Activated CD4-positive, alpha-beta memory T cell treated with anti-CD3 and anti-CD28 coated beads, Interleukin-2, amount 10 ng/mL, durations not matched to agents 7 days and 5 days (primary cell): Measurements from ENCODE around the gene CPT1B. TPM values are rescaled to one million over a fixed set of nuclear protein-coding genes. Genes with fewer than 3 reads are reported as not detected.

Experiments used
- CTCF ChIA-PET: fragments of 350-600 bp; sonication (Branson Sonifier 250); formaldehyde crosslinking; loops from one replicate; lab custom pipeline; 2021; ENCODE audit warnings: antibody characterized with exemption, inconsistent platforms; lab: Charles Lee
- POLR2A ChIA-PET: fragments of 350-600 bp; sonication (Branson Sonifier 250); formaldehyde crosslinking; loops from one replicate; lab custom pipeline; 2021; ENCODE audit warnings: antibody characterized with exemption; lab: Charles Lee
- DNase-seq: peaks from one replicate; pipeline ENCODE4 v3.0.0-alpha.2; 2020
- H3K27ac Mint-ChIP-seq: one replicate; pipeline ENCODE4 v1.8.0; 2021; ENCODE audit warnings: mild to moderate bottlenecking, mixed read lengths
- H3K27me3 Mint-ChIP-seq: one replicate; pipeline ENCODE4 v1.8.0; 2021; ENCODE audit warnings: mixed read lengths
- H3K36me3 Mint-ChIP-seq: one replicate; pipeline ENCODE4 v1.8.0; 2021; ENCODE audit warnings: low read depth, mixed read lengths
- H3K4me1 Mint-ChIP-seq: one replicate; pipeline ENCODE4 v1.8.0; 2021; ENCODE audit warnings: mixed read lengths
- H3K4me3 Mint-ChIP-seq: one replicate; pipeline ENCODE4 v1.8.0; 2021; ENCODE audit warnings: mild to moderate bottlenecking, mixed read lengths
- H3K9me3 Mint-ChIP-seq: one replicate; pipeline ENCODE4 v1.8.0; 2021; ENCODE audit warnings: mixed read lengths
- total RNA-seq, 2 experiments: library from RNA; stranded (reverse); gene quantifications; one replicate each; pipeline ENCODE4 v1.2.3, GENCODE V29; 2021

Gene CPT1B
- total RNA-seq, 2 experiments from 2014 or later = 60.8 to 60.9 TPM

GRCh38 chr22:50600538-50600937 lies 22.3 kb upstream of the CPT1B start, which contains the start of gene MAPK8IP2:
Gene MAPK8IP2, plus strand, starts transcription at chr22:50600793. Its CDS starts 26 bp downstream, at chr22:50600819.
- Mint-ChIP-seq H3K9me3 (no peaks in the 10 kb centered on the region), H3K4me1 (peaks cover 11% of the 10 kb centered on the region), H3K27me3 (peaks cover 38% of the 10 kb centered on the region), H3K27ac (no peak within 1 kb of the TSS), H3K4me3 (peak within 1 kb of the TSS; percentile 58), H3K36me3 (no peaks in the 10 kb centered on the region)
- ChIA-PET CTCF (no interaction called here), POLR2A (interaction anchor here (0.8 to 1.0 kb wide), 2 partner anchors 18 to 75 kb away, joined by 3 to 5 read pairs; partner anchors contain the start of genes CHKB and SCO2)
- DNase-seq = no peak

GRCh38 chr22:50599816-50600455 lies 21.7 kb upstream of the CPT1B start:
- DNase-seq = peak; percentile 70
- H3K4me3 Mint-ChIP-seq = peak overlapping the region; percentile 48
- H3K27ac Mint-ChIP-seq = no peak overlapping the region
- H3K27me3 Mint-ChIP-seq = peaks cover 35% of the 10 kb centered on the region
- peaks cover 11% of the 10 kb centered on the region for H3K4me1 Mint-ChIP-seq
- no peaks in the 10 kb centered on the region for H3K9me3 Mint-ChIP-seq
- ChIA-PET POLR2A (interaction anchor here (0.7 to 1.0 kb wide), 3 partner anchors 17 to 74 kb away, joined by 3 to 6 read pairs (median 5); partner anchors contain the start of genes CHKB and SCO2), CTCF (no interaction called here)
- no peaks in the 10 kb centered on the region for H3K36me3 Mint-ChIP-seq

- ChIA-PET CTCF (interaction anchor here (0.6 kb wide), 1 partner anchor 139 kb away, joined by 3 read pairs; no protein-coding TSS in a partner anchor), POLR2A (no interaction called here)
- Mint-ChIP-seq H3K4me3 (no peak overlapping the region), H3K27me3 (peaks cover 22% of the 10 kb centered on the region), H3K4me1 (peaks cover 9% of the 10 kb centered on the region), H3K36me3 (no peaks in the 10 kb centered on the region), H3K9me3 (no peaks in the 10 kb centered on the region), H3K27ac (no peak overlapping the region)
- no peak for DNase-seq
These were observed 18.9 kb upstream of the CPT1B start for GRCh38 chr22:50597097-50597496.

- H3K36me3 Mint-ChIP-seq = no peaks in the 10 kb centered on the region
- DNase-seq = no peak
- H3K9me3 Mint-ChIP-seq = no peaks in the 10 kb centered on the region
- H3K27ac Mint-ChIP-seq = no peak overlapping the region
- H3K4me3 Mint-ChIP-seq = no peak overlapping the region
- peaks cover 5% of the 10 kb centered on the region for H3K4me1 Mint-ChIP-seq
- peaks cover 14% of the 10 kb centered on the region for H3K27me3 Mint-ChIP-seq
- POLR2A ChIA-PET = interaction anchor here (0.9 kb wide), 1 partner anchor 39 kb away, joined by 3 read pairs; no protein-coding TSS in a partner anchor
- CTCF ChIA-PET = interaction anchor here (0.6 kb wide), 1 partner anchor 11 kb away, joined by 3 read pairs; no protein-coding TSS in a partner anchor
These were observed 17.0 kb upstream of the CPT1B start for GRCh38 chr22:50595189-50595588.

GRCh38 chr22:50587407-50587806 lies 9.2 kb upstream of the CPT1B start:
- Mint-ChIP-seq H3K27ac (no peak overlapping the region), H3K4me3 (no peak overlapping the region), H3K36me3 (no peaks in the 10 kb centered on the region), H3K4me1 (peaks cover 7% of the 10 kb centered on the region), H3K9me3 (no peaks in the 10 kb centered on the region), H3K27me3 (peaks cover 1% of the 10 kb centered on the region)
- no peak for DNase-seq
- ChIA-PET CTCF (no interaction called here), POLR2A (no interaction called here)

- no peak overlapping the region for H3K27ac Mint-ChIP-seq
- no peak for DNase-seq
- peaks cover 1% of the 10 kb centered on the region for H3K27me3 Mint-ChIP-seq
- no peak overlapping the region for H3K4me3 Mint-ChIP-seq
- CTCF ChIA-PET = interaction anchor here (1.5 kb wide), 1 partner anchor 34 kb away, joined by 3 read pairs; no protein-coding TSS in a partner anchor
- no peaks in the 10 kb centered on the region for H3K9me3 Mint-ChIP-seq
- H3K36me3 Mint-ChIP-seq = no peaks in the 10 kb centered on the region
- peaks cover 13% of the 10 kb centered on the region for H3K4me1 Mint-ChIP-seq
- POLR2A ChIA-PET = interaction anchor here (1.2 kb wide), 1 partner anchor 61 kb away, joined by 4 read pairs; the partner anchor contains the start of gene SCO2
These were observed 8.2 kb upstream of the CPT1B start for GRCh38 chr22:50586416-50586815.

GRCh38 chr22:50585781-50586180 lies 7.6 kb upstream of the CPT1B start:
- no peak for DNase-seq
- Mint-ChIP-seq H3K36me3 (no peaks in the 10 kb centered on the region), H3K27me3 (peaks cover 1% of the 10 kb centered on the region), H3K9me3 (no peaks in the 10 kb centered on the region), H3K4me3 (no peak overlapping the region), H3K4me1 (peaks cover 17% of the 10 kb centered on the region), H3K27ac (no peak overlapping the region)
- CTCF ChIA-PET = interaction anchor here (1.5 to 1.7 kb wide), 2 partner anchors 35 to 60 kb away, joined by 3 to 5 read pairs; no protein-coding TSS in a partner anchor
- POLR2A ChIA-PET = interaction anchor here (1.2 to 2.1 kb wide), 2 partner anchors 56 to 60 kb away, joined by 4 to 5 read pairs; partner anchors contain the start of genes SCO2 and TYMP

GRCh38 chr22:50585238-50585637 lies 7.0 kb upstream of the CPT1B start:
- Mint-ChIP-seq H3K4me3 (no peak overlapping the region), H3K27ac (no peak overlapping the region), H3K9me3 (no peaks in the 10 kb centered on the region), H3K4me1 (peaks cover 21% of the 10 kb centered on the region), H3K36me3 (peaks cover 5% of the 10 kb centered on the region), H3K27me3 (peaks cover 1% of the 10 kb centered on the region)
- no peak for DNase-seq
- CTCF ChIA-PET = interaction anchor here (1.5 to 1.7 kb wide), 2 partner anchors 35 to 59 kb away, joined by 3 to 5 read pairs; no protein-coding TSS in a partner anchor
- POLR2A ChIA-PET = interaction anchor here (0.8 to 2.1 kb wide), 2 partner anchors 10 to 56 kb away, joined by 3 to 5 read pairs; partner anchors contain the start of gene TYMP

GRCh38 chr22:50584106-50585096 lies 6.2 kb upstream of the CPT1B start:
- H3K36me3 Mint-ChIP-seq = peaks cover 13% of the 10 kb centered on the region
- no peaks in the 10 kb centered on the region for H3K27me3 Mint-ChIP-seq
- H3K9me3 Mint-ChIP-seq = no peaks in the 10 kb centered on the region
- no peak overlapping the region for H3K27ac Mint-ChIP-seq
- CTCF ChIA-PET = interaction anchor here (0.7 to 1.7 kb wide), 2 partner anchors 33 to 58 kb away, joined by 4 to 5 read pairs; no protein-coding TSS in a partner anchor
- H3K4me3 Mint-ChIP-seq = peak overlapping the region; percentile 81
- H3K4me1 Mint-ChIP-seq = peaks cover 28% of the 10 kb centered on the region
- POLR2A ChIA-PET = interaction anchor here (0.8 to 3.1 kb wide), 7 partner anchors 9 to 76 kb away, joined by 3 to 27 read pairs (median 5); partner anchors contain the start of genes LMF2, NCAPH2 and TYMP
- DNase-seq = no peak

GRCh38 chr22:50583294-50583861 lies 5.2 kb upstream of the CPT1B start:
- Mint-ChIP-seq H3K4me1 (peaks cover 33% of the 10 kb centered on the region), H3K27me3 (no peaks in the 10 kb centered on the region), H3K9me3 (no peaks in the 10 kb centered on the region), H3K36me3 (peaks cover 17% of the 10 kb centered on the region), H3K4me3 (peak overlapping the region; percentile 81), H3K27ac (peak overlapping the region; percentile 54)
- CTCF ChIA-PET = interaction anchor here (0.7 to 2.7 kb wide), 5 partner anchors 32 to 242 kb away, joined by 4 to 13 read pairs (median 6); partner anchors contain the start of genes KLHDC7B and SCO2
- POLR2A ChIA-PET = interaction anchor here (0.6 to 3.1 kb wide), 18 partner anchors 10 to 397 kb away, joined by 3 to 51 read pairs (median 6); partner anchors contain the start of genes KLHDC7B, LMF2, NCAPH2 and SCO2
- DNase-seq = no peak

- CTCF ChIA-PET = interaction anchor here (0.6 to 2.7 kb wide), 7 partner anchors 12 to 241 kb away, joined by 3 to 13 read pairs (median 4); partner anchors contain the start of genes KLHDC7B and SCO2
- H3K4me3 Mint-ChIP-seq = peak within 1 kb of the TSS; percentile 81
- peak within 1 kb of the TSS; percentile 93 for H3K27ac Mint-ChIP-seq
- DNase-seq = peak; percentile 99
- H3K4me1 Mint-ChIP-seq = peaks cover 34% of the 10 kb centered on the region
- peaks cover 17% of the 10 kb centered on the region for H3K36me3 Mint-ChIP-seq
- no peaks in the 10 kb centered on the region for H3K9me3 Mint-ChIP-seq
- H3K27me3 Mint-ChIP-seq = no peaks in the 10 kb centered on the region
- POLR2A ChIA-PET = interaction anchor here (0.6 to 3.1 kb wide), 28 partner anchors 9 to 396 kb away, joined by 3 to 51 read pairs (median 4); partner anchors contain the start of genes ARSA, KLHDC7B, LMF2 and MAPK8IP2
These were observed 4.5 kb upstream of the CPT1B start, which contains the start of gene CHKB for GRCh38 chr22:50582493-50583293. Gene CHKB, minus strand, starts transcription at chr22:50582849. Its CDS starts 68 bp downstream, at chr22:50582781.
